K562 (cell line): ENCODE data around the gene ACACB. TPM values are rescaled to one million over a fixed set of nuclear protein-coding genes. Genes with fewer than 3 reads are reported as not detected.

Experiments used
- ATAC-seq: fragments of 200-7000 bp; cut with Tn5 transposase; 3 replicates; pipeline ENCODE4 v1.9.1; 2020; ENCODE audit warnings: moderate library complexity
- BruUV-seq: library from RNA; stranded (reverse); fragments of 400-500 nt; replicated peaks from 2 replicates; lab custom pipeline; 2021; lab: Mats Ljungman, UMichigan
- CTCF ChIA-PET: fragments of 300-600 bp; formaldehyde crosslinking; extraction: SDS; loops from one replicate; lab custom pipeline; 2021; ENCODE audit warnings: low intra/inter-chr PET ratio; lab: Yijun Ruan, JAX
- POLR2A ChIA-PET: fragments of 300-600, 350-650 bp; sonication (Branson Sonifier 250); formaldehyde crosslinking; extraction: SDS; loops from one replicate; lab custom pipeline; 2021; ENCODE audit warnings: antibody characterized with exemption, inconsistent platforms; lab: Yijun Ruan, JAX
- DNase-seq, 4 experiments: peaks; one replicate each; pipeline versions ENCODE4 v3.0.0 to v3.0.0-alpha.2; 2011 to 2018; ENCODE audit warnings: low spot score in 3 of 4, mixed read lengths in 3 of 4; ENCODE audit errors: extremely low read depth in 1 of 4
- FAIRE-seq: peaks from 2 replicates; lab custom pipeline; 2011; peaks lifted over from hg19 to GRCh38; lab: Jason Lieb, UNC
- H2AFZ ChIP-seq: 2 replicates; pipeline ENCODE4 v1.6.0; 2011; ENCODE audit warnings: low read depth, low read length, control low read depth, inconsistent platforms
- H3K27ac ChIP-seq: fragments of 200-600 bp; 3 replicates; pipeline ENCODE4 v1.8.0; 2011; ENCODE audit warnings: low read depth, mild to moderate bottlenecking, control low read depth, inconsistent platforms, low read length, moderate library complexity, mixed read lengths; ENCODE audit errors: extremely low read depth
- H3K27me3 ChIP-seq, 2 experiments: fragments of 300-600 bp in 1 of 2; 2 replicates in 1 of 2; 3 replicates in 1 of 2; pipeline versions ENCODE4 v1.6.0 to v1.8.0; 2011; ENCODE audit warnings: inconsistent platforms in 2 of 2, low read length in 2 of 2, mild to moderate bottlenecking in 1 of 2, mixed read lengths in 1 of 2, moderate library complexity in 1 of 2; ENCODE audit not compliant: control insufficient read depth in 2 of 2, insufficient read depth in 2 of 2
- H3K36me3 ChIP-seq: fragments of 300-600 bp; 3 replicates; pipeline ENCODE4 v1.8.0; 2011; ENCODE audit warnings: mild to moderate bottlenecking, low read length, inconsistent platforms; ENCODE audit not compliant: control insufficient read depth, insufficient read depth
- H3K4me1 ChIP-seq, 2 experiments: fragments of 200-600 bp in 1 of 2; replicated peaks in 1 of 2; 2 replicates in 1 of 2; 3 replicates in 1 of 2; pipeline versions ENCODE4 v1.5.1 to v1.8.0; 2011; ENCODE audit warnings: inconsistent platforms in 2 of 2, low read length in 2 of 2, mild to moderate bottlenecking in 1 of 2, mixed read lengths in 1 of 2, moderate library complexity in 1 of 2; ENCODE audit not compliant: control insufficient read depth in 2 of 2, insufficient read depth in 2 of 2
- H3K4me2 ChIP-seq: 2 replicates; pipeline ENCODE4 v1.6.1; 2011; ENCODE audit warnings: low read length, control low read depth, inconsistent platforms, mixed read lengths; ENCODE audit not compliant: insufficient read depth
- H3K4me3 ChIP-seq: fragments of 200-600 bp; sonication (generic), shearing (Covaris generic); 2 replicates; pipeline ENCODE4 v1.5.1; 2016; ENCODE audit warnings: control low read depth, inconsistent platforms
- H3K79me2 ChIP-seq: fragments of 200-600 bp; 3 replicates; pipeline ENCODE4 v1.8.0; 2011; ENCODE audit warnings: low read length, inconsistent platforms; ENCODE audit not compliant: control insufficient read depth, insufficient read depth
- H3K9ac ChIP-seq, 2 experiments: 2 replicates each; pipeline versions ENCODE4 v1.6.0 to v1.6.1; 2011; ENCODE audit warnings: low read depth in 2 of 2, low read length in 2 of 2, control low read depth in 1 of 2, inconsistent platforms in 1 of 2, mild to moderate bottlenecking in 1 of 2, mixed read lengths in 1 of 2; ENCODE audit not compliant: insufficient read depth in 1 of 2
- H3K9me1 ChIP-seq: one replicate; pipeline ENCODE4 v1.6.0; 2011; ENCODE audit warnings: inconsistent platforms, mild to moderate bottlenecking, low read length, moderate library complexity; ENCODE audit not compliant: control insufficient read depth, insufficient read depth
- H3K9me3 ChIP-seq: replicated peaks from 2 replicates; pipeline ENCODE4 v1.5.1; 2011; ENCODE audit warnings: low read depth, low read length, inconsistent platforms; ENCODE audit not compliant: control insufficient read depth, insufficient read depth
- H4K20me1 ChIP-seq: replicated peaks from 2 replicates; pipeline ENCODE4 v1.6.1; 2011; ENCODE audit warnings: low read length, inconsistent platforms, mixed read lengths; ENCODE audit not compliant: control insufficient read depth, insufficient read depth
- CBX8 ChIP-seq: fragments of 200-600 bp; sonication (generic); IDR thresholded peaks from 2 replicates; pipeline ENCODE4 v1.6.1; 2012; ENCODE audit warnings: borderline replicate concordance, mixed run types, low read depth, mild to moderate bottlenecking, moderate library complexity, mixed read lengths, low read length, control low read depth, inconsistent platforms; ENCODE audit not compliant: poor library complexity, severe bottlenecking; ENCODE audit errors: extremely low read depth
- IRF2 ChIP-seq: sonication (generic); formaldehyde crosslinking; IDR thresholded peaks from 2 replicates; pipeline ENCODE4 v1.8.1; 2022; ENCODE audit warnings: mild to moderate bottlenecking, missing genetic modification reagents
- NFE2 ChIP-seq: IDR thresholded peaks from 2 replicates; pipeline ENCODE4 v1.6.1; 2014; ENCODE audit warnings: antibody characterized with exemption, low read depth
- NFIX ChIP-seq: fragments of 250-450 bp; sonication (Bioruptor Pico); IDR thresholded peaks from 2 replicates; pipeline ENCODE4 v1.4.0; 2020; ENCODE audit warnings: low read depth, mild to moderate bottlenecking, moderate library complexity
- PRPF4 ChIP-seq: fragments of 200-400 bp; formaldehyde crosslinking; IDR thresholded peaks from one replicate; pipeline ENCODE4 v1.6.1; 2017; ENCODE audit warnings: low read length, low read depth, mild to moderate bottlenecking; ENCODE audit not compliant: insufficient read depth, poor library complexity, severe bottlenecking
- RB1 ChIP-seq: fragments of 450-650 bp; IDR thresholded peaks from 2 replicates; pipeline ENCODE4 v1.6.1; 2017; ENCODE audit warnings: low read depth, mild to moderate bottlenecking
- SP2 ChIP-seq: IDR thresholded peaks from 2 replicates; pipeline ENCODE4 v1.6.1; 2011; ENCODE audit warnings: mild to moderate bottlenecking, low read depth, low read length, moderate library complexity; ENCODE audit not compliant: poor library complexity, severe bottlenecking; ENCODE audit errors: extremely low read depth
- TEAD2 ChIP-seq: fragments of 450-650 bp; IDR thresholded peaks from 2 replicates; pipeline ENCODE4 v1.6.1; 2016; ENCODE audit warnings: missing genetic modification characterization, control low read depth, missing compliant biosample characterization
- ZBTB8A ChIP-seq: fragments of 450-650 bp; IDR thresholded peaks from 2 replicates; pipeline ENCODE4 v1.6.1; 2018; ENCODE audit warnings: mild to moderate bottlenecking, moderate library complexity; ENCODE audit not compliant: partially characterized antibody
- WGBS: fragments of 100-300 bp; shearing (Covaris generic); methylation state at CpG from one replicate; pipeline ENCODE4 v1.1.6; 2016; ENCODE audit warnings: low coverage, mixed read lengths; ENCODE audit not compliant: insufficient coverage; ENCODE audit errors: missing lambda C conversion rate; 5-methylcytosine and 5-hydroxymethylcytosine counted together
- in situ Hi-C: fragments of 300-500 bp; cut with MboI; formaldehyde crosslinking; loops from 4 replicates; pipeline ENCODE4 v1.15.0; 2018; ENCODE audit warnings: inconsistent platforms, mixed read lengths
- intact Hi-C: fragments of 100-400 bp; cut with micrococcal nuclease; formaldehyde crosslinking; loops from 2 replicates; pipeline ENCODE4 v1.14.2; 2022
- polyA plus RNA-seq, 8 experiments: library from polyadenylated mRNA; depleted of rRNA in 4 of 8; stranded (reverse) in 5 of 8; unstranded in 3 of 8; fragments of >200 nt; fragmentation: Nextera tagmentation in 2 of 8; fragmentation: Illumina TruSeq in 1 of 8; extraction: Ambion mirVana in 2 of 8; extraction: Trizol in 1 of 8; gene quantifications; 2 replicates each; pipeline versions ENCODE4 v1.2.1 to v1.2.3, GENCODE V29; 2011 to 2014; ENCODE audit warnings: inconsistent platforms in 1 of 8, missing spikeins in 1 of 8
- total RNA-seq, 7 experiments: library from RNA; depleted of rRNA in 6 of 7; stranded (reverse); fragments of >200 nt in 6 of 7; fragmentation: Illumina TruSeq in 2 of 7; extraction: Trizol in 2 of 7; gene quantifications; 2 replicates each; pipeline versions ENCODE4 v1.2.1 to v1.2.3, GENCODE V29; 2011 to 2021; ENCODE audit warnings: low replicate concordance in 1 of 7
- TF ChIP-seq, protein P1 (sequence below): sonication (generic); formaldehyde crosslinking; IDR thresholded peaks from 2 replicates; pipeline ENCODE4 v1.8.0; 2022; ENCODE audit warnings: mild to moderate bottlenecking, missing genetic modification reagents, borderline replicate concordance
- TF ChIP-seq, protein P2 (sequence below): fragments of 450-650 bp; formaldehyde crosslinking; IDR thresholded peaks from 2 replicates; pipeline ENCODE4 v1.4.0; 2020; ENCODE audit warnings: mild to moderate bottlenecking
- TF ChIP-seq, protein P3 (sequence below): sonication (generic); formaldehyde crosslinking; IDR thresholded peaks from 2 replicates; pipeline ENCODE4 v1.8.0; 2022; ENCODE audit warnings: missing genetic modification reagents, mild to moderate bottlenecking, moderate library complexity, borderline replicate concordance
- TF ChIP-seq, protein P4 (sequence below): fragments of 150-350 bp; conservative IDR thresholded peaks from 2 replicates; pipeline ENCODE4 v1.6.1; 2014; ENCODE audit warnings: low read length

ACACB gene
- total and polyA plus RNA-seq, 9 of the 15 experiments (the other 6 are each of a cell fraction or from before 2014, with no cell fraction given), result 0.10 to 2.5 (median 0.83) TPM

DNA sequence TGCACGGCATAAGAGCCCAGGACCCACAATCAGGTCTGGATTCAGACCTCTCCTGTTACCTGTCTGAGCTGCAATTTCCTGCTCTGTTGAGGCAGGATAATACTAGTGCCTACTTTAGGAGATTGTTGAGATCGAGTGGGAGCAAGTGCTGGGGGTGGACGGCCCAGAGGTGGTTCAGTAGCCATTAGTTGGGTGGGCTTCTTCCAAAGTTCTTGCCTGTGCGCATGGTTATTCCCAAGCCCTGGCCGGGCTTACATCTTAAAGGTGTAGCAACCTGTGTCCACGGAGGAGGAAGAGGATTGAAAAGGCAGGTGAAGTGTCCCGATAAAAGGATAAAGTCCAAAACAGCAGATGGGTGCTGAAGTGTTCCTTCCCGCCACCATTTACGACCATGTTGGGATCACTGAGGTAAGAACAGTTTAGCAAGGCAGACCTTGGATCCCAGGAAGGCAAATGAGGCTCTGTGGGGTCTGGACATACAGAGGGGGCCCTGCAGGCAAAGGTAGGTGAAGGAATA lies 33.8 kb downstream of the ACACB start (continued):
- TF ChIP-seq, protein P1, sequence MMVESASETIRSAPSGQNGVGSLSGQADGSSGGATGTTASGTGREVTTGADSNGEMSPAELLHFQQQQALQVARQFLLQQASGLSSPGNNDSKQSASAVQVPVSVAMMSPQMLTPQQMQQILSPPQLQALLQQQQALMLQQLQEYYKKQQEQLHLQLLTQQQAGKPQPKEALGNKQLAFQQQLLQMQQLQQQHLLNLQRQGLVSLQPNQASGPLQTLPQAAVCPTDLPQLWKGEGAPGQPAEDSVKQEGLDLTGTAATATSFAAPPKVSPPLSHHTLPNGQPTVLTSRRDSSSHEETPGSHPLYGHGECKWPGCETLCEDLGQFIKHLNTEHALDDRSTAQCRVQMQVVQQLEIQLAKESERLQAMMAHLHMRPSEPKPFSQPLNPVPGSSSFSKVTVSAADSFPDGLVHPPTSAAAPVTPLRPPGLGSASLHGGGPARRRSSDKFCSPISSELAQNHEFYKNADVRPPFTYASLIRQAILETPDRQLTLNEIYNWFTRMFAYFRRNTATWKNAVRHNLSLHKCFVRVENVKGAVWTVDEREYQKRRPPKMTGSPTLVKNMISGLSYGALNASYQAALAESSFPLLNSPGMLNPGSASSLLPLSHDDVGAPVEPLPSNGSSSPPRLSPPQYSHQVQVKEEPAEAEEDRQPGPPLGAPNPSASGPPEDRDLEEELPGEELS (CRISPR knock-in tag), result no peak
- TF ChIP-seq RB1, result no peak
- no peak for TF ChIP-seq ZBTB8A

DNA sequence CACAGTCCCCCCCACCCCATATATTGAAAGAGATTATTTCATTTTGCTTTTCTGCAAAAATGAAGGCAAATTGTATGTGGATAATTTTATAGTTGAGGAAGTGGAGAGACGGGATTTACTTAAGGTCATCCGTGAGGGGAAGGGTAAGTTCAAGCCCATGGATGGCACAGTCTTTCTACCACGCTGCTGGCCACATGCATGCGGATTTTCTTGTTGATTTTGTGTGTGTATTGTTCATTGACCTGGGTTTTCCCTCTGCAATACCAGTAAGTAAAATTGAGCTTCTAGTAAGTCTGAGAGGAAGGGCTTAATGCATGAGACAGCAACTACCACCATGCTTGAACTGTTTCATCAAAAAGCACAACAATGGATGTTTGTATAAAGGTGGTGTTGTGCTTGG lies 35.1 kb downstream of the ACACB start:
- H4K20me1 ChIP-seq, result no peaks in the 10 kb centered on the region
- no peaks in the 10 kb centered on the region for H3K79me2 ChIP-seq
- BruUV-seq, result no TSS peak
- ChIA-PET POLR2A (no interaction called here), CTCF (no interaction called here)
- peaks cover 8 to 16% of the 10 kb centered on the region in 2 experiments; a peak in 4 of 5 replicates for H3K4me1 ChIP-seq
- FAIRE-seq (no peak), ATAC-seq (no peak), DNase-seq (no peak)
- no peaks in the 10 kb centered on the region for H3K9me1 ChIP-seq
- H3K9me3 ChIP-seq, result no peaks in the 10 kb centered on the region
- WGBS, result 17% methylated on average over 4 of the region's 4 CpGs
- H2AFZ ChIP-seq, result no peak overlapping the region
- intact Hi-C loops, result no loop called here
- in situ Hi-C loops, result no loop called here
- H3K27ac ChIP-seq, result no peak overlapping the region
- no peaks in the 10 kb centered on the region for H3K36me3 ChIP-seq
- no peak overlapping the region for H3K4me2 ChIP-seq
- no peak overlapping the region for H3K9ac ChIP-seq
- peaks cover 14 to 22% of the 10 kb centered on the region in 2 experiments for H3K27me3 ChIP-seq
- H3K4me3 ChIP-seq, result no peak overlapping the region
- no peak for TF ChIP-seq NFE2
- no peak for TF ChIP-seq PRPF4
- no peak for TF ChIP-seq CBX8
- no peak for TF ChIP-seq TEAD2 (tag)
- TF ChIP-seq SP2, result no peak
- TF ChIP-seq, protein P2, sequence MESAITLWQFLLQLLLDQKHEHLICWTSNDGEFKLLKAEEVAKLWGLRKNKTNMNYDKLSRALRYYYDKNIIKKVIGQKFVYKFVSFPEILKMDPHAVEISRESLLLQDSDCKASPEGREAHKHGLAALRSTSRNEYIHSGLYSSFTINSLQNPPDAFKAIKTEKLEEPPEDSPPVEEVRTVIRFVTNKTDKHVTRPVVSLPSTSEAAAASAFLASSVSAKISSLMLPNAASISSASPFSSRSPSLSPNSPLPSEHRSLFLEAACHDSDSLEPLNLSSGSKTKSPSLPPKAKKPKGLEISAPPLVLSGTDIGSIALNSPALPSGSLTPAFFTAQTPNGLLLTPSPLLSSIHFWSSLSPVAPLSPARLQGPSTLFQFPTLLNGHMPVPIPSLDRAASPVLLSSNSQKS (CRISPR knock-in tag), result no peak
- TF ChIP-seq, protein P3, sequence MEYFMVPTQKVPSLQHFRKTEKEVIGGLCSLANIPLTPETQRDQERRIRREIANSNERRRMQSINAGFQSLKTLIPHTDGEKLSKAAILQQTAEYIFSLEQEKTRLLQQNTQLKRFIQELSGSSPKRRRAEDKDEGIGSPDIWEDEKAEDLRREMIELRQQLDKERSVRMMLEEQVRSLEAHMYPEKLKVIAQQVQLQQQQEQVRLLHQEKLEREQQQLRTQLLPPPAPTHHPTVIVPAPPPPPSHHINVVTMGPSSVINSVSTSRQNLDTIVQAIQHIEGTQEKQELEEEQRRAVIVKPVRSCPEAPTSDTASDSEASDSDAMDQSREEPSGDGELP (CRISPR knock-in tag), result no peak
- no peak for TF ChIP-seq NFIX (CRISPR knock-in tag)
- TF ChIP-seq IRF2 (CRISPR knock-in tag), result no peak
- TF ChIP-seq, protein P4, sequence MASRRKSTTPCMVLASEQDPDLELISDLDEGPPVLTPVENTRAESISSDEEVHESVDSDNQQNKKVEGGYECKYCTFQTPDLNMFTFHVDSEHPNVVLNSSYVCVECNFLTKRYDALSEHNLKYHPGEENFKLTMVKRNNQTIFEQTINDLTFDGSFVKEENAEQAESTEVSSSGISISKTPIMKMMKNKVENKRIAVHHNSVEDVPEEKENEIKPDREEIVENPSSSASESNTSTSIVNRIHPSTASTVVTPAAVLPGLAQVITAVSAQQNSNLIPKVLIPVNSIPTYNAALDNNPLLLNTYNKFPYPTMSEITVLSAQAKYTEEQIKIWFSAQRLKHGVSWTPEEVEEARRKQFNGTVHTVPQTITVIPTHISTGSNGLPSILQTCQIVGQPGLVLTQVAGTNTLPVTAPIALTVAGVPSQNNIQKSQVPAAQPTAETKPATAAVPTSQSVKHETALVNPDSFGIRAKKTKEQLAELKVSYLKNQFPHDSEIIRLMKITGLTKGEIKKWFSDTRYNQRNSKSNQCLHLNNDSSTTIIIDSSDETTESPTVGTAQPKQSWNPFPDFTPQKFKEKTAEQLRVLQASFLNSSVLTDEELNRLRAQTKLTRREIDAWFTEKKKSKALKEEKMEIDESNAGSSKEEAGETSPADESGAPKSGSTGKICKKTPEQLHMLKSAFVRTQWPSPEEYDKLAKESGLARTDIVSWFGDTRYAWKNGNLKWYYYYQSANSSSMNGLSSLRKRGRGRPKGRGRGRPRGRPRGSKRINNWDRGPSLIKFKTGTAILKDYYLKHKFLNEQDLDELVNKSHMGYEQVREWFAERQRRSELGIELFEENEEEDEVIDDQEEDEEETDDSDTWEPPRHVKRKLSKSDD, result no peak
